ENCODE data around the gene CLECL1. TPM values are rescaled to one million over a fixed set of nuclear protein-coding genes. Genes with fewer than 3 reads are reported as not detected.

Gene CLECL1
- total and polyA plus RNA-seq, 2 of the 8 experiments (the other 6 are each of a cell fraction or from before 2014, with no cell fraction given), result not detected

DNA sequence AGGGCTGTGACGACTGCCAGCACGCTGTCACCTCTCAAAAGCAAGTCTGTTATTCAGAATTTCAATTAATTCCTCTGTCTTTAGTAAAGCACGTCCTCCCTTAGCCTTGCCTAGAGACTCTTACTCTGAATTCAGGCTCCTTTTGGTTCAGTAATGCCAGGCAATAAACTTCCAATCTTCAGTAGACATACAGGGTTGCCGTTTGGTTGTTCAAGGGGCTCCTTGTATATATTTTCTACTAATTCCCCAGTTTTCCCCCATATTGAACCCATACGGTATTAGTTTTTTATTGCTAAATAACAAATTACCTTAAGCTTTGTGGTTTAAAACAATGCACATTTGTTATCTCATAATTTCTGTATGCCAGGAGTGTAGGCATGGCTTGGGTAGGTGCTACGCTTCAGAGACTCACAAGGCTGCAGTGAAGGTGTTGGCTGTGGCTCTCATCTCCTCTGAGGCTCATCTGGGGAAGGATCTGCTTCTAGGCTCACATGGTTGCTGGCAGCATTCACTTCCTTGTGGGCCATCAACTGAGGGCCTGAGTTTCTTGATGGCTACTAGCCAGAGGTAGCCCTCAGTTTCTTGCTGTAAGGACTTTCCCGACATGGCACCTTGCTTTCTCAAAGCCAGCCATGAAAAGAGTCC, 7.3 kb upstream of the CLECL1 start:
- no peaks in the 10 kb centered on the region for H3K36me3 ChIP-seq (ENCODE audit: control insufficient read depth in 2 of 4, insufficient read depth in 4 of 4, low read length in 3 of 4)
- TF ChIP-seq CHD2 (IDR thresholded peaks at IDR 0.05; ENCODE audit: low read length) (no peak), KDM4A (IDR thresholded peaks at IDR 0.05; ENCODE audit: low read depth, low read length, severe bottlenecking) (no peak), NANOG (IDR thresholded peaks at IDR 0.05; ENCODE audit: insufficient read depth, low read depth, low read length, poor library complexity, severe bottlenecking) (no peak), CHD1 (IDR thresholded peaks at IDR 0.05; ENCODE audit: low read depth, low read length) (no peak)
- TF ChIP-seq, protein P1, sequence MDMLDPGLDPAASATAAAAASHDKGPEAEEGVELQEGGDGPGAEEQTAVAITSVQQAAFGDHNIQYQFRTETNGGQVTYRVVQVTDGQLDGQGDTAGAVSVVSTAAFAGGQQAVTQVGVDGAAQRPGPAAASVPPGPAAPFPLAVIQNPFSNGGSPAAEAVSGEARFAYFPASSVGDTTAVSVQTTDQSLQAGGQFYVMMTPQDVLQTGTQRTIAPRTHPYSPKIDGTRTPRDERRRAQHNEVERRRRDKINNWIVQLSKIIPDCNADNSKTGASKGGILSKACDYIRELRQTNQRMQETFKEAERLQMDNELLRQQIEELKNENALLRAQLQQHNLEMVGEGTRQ (IDR thresholded peaks at IDR 0.05; ENCODE audit: low read length), result no peak
- H3K23ac ChIP-seq (ENCODE audit: insufficient read length), result no peak overlapping the region
- CTCF ChIA-PET (ENCODE audit: partially characterized antibody), result interaction anchor here (1.4 to 3.2 kb wide), 3 partner anchors 10 to 57 kb away, joined by 3 to 11 read pairs (median 5); no protein-coding TSS in a partner anchor
- H3K14ac ChIP-seq (ENCODE audit: insufficient read length), result no peak overlapping the region
- H3K4me1 ChIP-seq (replicated peaks in 1 of 4; ENCODE audit: control insufficient read depth in 3 of 4, insufficient read depth in 4 of 4, low read length in 3 of 4), result no peaks in the 10 kb centered on the region
- no peak overlapping the region for H3K18ac ChIP-seq (ENCODE audit: extremely low read depth, low read length)
- no peaks in the 10 kb centered on the region for H3K23me2 ChIP-seq (ENCODE audit: low read depth, low read length)
- FAIRE-seq (no peak), DNase-seq (ENCODE audit: low read depth in 1 of 2, low spot score in 2 of 2) (no peak)
- H4K8ac ChIP-seq (ENCODE audit: extremely low read depth, insufficient read depth, low read length), result no peak overlapping the region
- H2AK5ac ChIP-seq (ENCODE audit: low read depth, low read length), result no peak overlapping the region
- no peak overlapping the region for H2AFZ ChIP-seq (ENCODE audit: low read length)
- no peak overlapping the region for H2BK20ac ChIP-seq (ENCODE audit: low read length)
- H2BK120ac ChIP-seq (replicated peaks; ENCODE audit: low read depth, low read length), result no peak overlapping the region
- H3K4me3 ChIP-seq (ENCODE audit: extremely low read depth in 1 of 4, insufficient read depth in 2 of 4, low read depth in 3 of 4, low read length in 4 of 4), result no peak overlapping the region; a peak in 1 of 8 replicates
- H4K5ac ChIP-seq (ENCODE audit: insufficient read length, low read depth, low read length), result no peak overlapping the region
- no peak overlapping the region for H3K9ac ChIP-seq (replicated peaks in 1 of 4; ENCODE audit: extremely low read depth in 1 of 4, low read depth in 3 of 4, low read length in 3 of 4)
- no peak overlapping the region; a peak in 1 of 4 replicates for H3K4me2 ChIP-seq (ENCODE audit: insufficient read depth in 1 of 2, low read depth in 2 of 2, low read length in 2 of 2)
- no peaks in the 10 kb centered on the region for H3K79me1 ChIP-seq (ENCODE audit: low read depth, low read length)
- H3K56ac ChIP-seq (replicated peaks; ENCODE audit: insufficient read length, low read depth, low read length), result no peak overlapping the region
- H3K27ac ChIP-seq (ENCODE audit: low read depth, low read length), result no peak overlapping the region
- no peaks in the 10 kb centered on the region for H3K9me3 ChIP-seq (ENCODE audit: insufficient read depth in 2 of 2, low read depth in 1 of 2, low read length in 1 of 2)
- H4K91ac ChIP-seq (replicated peaks; ENCODE audit: insufficient read length, low read length), result no peak overlapping the region
- H2BK12ac ChIP-seq (ENCODE audit: low read depth, low read length), result no peak overlapping the region
- no peak overlapping the region for H2BK15ac ChIP-seq (ENCODE audit: low read length)
- 78% methylated on average over 7 of the region's 7 CpGs; no CpG with 5 or more reads in 1 of the 2 experiments for WGBS, 2 experiments (ENCODE audit: extremely low coverage in 1 of 2, insufficient coverage in 1 of 2, insufficient read length in 1 of 2, insufficient replicate concordance in 2 of 2, low coverage in 1 of 2, low lambda C conversion rate in 2 of 2, missing lambda C conversion rate in 1 of 2)
- no peaks in the 10 kb centered on the region for H3K79me2 ChIP-seq (ENCODE audit: control insufficient read depth in 1 of 2, insufficient read depth in 2 of 2, low read length in 2 of 2)
- H4K20me1 ChIP-seq (replicated peaks in 1 of 2; ENCODE audit: control insufficient read depth in 1 of 2, insufficient read depth in 2 of 2, low read length in 2 of 2), result no peaks in the 10 kb centered on the region
- no peaks in the 10 kb centered on the region for H3K27me3 ChIP-seq (replicated peaks in 1 of 4; ENCODE audit: control insufficient read depth in 3 of 4, extremely low read depth in 1 of 4, insufficient read depth in 3 of 4, low read length in 3 of 4)
- no peak overlapping the region for H3K4ac ChIP-seq (replicated peaks; ENCODE audit: insufficient read length, low read depth, low read length)
- no peak overlapping the region for H2BK5ac ChIP-seq (ENCODE audit: low read depth, low read length)
- POLR2A ChIA-PET (ENCODE audit: partially characterized antibody), result interaction anchor here (0.6 kb wide), 1 partner anchor 76 kb away, joined by 3 read pairs; no protein-coding TSS in a partner anchor
